Measurements from ENCODE around the gene APC2. TPM values are rescaled to one million over a fixed set of nuclear protein-coding genes. Genes with fewer than 3 reads are reported as not detected.
"Not testable (repeated sequence)": the region's sequence is repeated elsewhere in the genome, so short reads cannot be mapped to it uniquely, and the experiment has no call there.

The APC2 gene
- total RNA-seq, 1 donor from 2014 or later, result 0.26 TPM

DNA sequence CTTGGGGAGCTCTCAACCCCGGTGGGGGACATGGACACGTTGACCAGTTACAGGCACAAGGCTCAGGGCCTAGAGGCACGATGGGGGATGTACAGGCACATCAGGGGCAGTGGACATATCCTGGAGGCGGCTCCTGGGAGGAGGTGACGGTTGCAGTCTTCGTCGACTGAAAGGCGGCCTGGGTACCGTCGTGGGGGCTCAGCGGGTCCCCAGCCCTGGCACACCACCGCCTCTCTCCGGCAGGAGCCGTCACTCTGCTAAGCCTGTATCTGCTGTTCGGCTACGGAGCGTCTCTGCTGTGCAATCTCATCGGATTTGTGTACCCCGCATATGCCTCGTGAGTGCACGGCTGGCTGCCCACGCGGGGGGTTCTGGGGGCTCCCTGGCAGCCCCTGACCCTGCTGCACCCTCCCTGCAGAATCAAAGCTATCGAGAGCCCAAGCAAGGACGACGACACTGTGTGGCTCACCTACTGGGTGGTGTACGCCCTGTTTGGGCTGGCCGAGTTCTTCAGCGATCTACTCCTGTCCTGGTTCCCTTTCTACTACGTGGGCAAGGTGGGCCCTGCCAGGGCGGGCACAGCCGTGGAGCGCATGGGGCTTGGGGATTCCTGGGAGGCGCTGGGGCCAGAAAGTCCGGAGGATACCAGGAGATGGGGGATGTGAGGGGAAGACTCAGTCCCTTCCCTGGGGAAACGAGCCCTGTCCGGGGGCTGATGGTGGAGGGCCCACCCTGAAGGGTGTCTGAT lies 45.3 kb downstream of the APC2 start:
- no peak for DNase-seq (ENCODE audit: low read depth, low spot score)

DNA sequence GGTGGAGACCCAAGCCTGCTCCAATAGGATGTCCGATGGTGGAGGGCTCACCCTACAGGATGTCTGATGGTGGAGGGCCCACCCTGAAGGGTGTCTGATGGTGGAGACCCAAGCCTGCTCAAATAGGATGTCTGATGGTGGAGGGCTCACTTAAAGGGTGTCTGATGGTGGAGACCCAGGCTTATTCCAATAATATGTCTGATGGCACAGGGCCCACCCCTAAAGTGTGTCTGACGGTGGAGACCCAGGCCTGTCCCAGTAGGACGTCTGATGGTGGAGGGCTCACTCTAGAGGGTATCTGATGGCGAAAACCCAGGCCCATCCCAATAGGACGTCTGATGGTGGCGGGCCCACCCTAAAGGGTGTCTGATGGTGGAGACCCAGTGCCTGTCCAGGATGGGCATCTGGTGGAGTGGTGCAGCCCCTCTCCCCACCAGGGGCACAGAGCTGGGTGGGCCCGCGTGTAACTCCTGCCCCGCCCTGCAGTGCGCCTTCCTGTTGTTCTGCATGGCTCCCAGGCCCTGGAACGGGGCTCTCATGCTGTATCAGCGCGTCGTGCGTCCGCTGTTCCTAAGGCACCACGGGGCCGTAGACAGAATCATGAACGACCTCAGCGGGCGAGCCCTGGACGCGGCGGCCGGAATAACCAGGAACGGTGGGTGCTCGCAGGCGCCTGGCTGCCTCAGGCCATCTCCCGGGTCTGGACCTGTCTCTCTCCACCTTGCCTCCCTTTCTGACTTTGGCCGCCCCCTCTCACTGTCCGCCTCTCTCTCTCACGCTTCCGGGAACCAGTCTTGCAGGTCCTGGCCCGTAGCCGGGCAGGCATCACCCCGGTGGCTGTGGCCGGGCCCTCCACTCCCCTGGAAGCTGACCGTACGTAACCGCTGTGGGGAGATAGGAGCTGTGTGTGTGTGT lies 46.1 kb downstream of the APC2 start:
- DNase-seq (ENCODE audit: low read depth, low spot score), result no peak

DNA sequence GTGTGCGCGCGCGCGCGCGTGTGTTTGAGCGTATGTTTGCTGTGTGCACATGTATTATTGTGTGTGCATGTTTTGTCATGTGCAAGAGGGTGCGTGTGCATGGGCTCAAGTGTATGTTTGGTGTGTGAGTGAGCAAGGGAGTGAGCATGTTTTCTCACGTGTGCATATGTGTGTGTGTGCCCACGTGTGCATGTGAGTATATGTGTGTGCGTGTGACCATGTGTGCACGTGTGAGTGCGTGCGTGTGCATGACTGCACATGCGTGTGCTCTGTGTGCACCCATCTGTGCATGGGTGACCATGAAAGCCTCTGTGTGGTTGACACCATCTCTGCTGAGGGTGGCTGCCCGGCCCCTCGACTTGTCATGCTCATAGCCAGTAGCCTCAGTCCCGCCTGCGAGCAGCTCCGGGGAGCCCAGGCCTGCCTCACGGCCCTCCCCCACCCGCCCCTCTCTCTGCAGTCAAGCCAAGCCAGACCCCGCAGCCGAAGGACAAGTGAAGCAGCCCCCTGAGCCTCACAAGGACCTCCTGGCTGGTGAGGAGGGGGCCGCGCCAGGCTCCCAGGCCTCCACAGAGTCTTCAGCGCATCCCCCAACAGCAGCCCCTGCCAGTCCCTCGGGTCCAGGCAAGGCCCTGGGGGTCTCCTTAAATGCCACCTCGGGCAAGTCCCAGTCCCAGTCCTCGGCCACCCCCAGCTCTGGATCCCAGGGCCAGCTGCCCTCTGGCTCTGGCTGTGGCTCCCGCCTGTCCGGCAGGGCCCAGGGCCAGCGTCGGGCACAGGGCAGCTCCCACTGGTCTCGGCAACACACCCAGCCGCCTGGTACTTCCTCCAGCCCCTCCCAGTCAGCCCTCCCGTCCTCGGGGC lies 47.0 kb downstream of the APC2 start:
- DNase-seq (ENCODE audit: low read depth, low spot score), result no peak

DNA sequence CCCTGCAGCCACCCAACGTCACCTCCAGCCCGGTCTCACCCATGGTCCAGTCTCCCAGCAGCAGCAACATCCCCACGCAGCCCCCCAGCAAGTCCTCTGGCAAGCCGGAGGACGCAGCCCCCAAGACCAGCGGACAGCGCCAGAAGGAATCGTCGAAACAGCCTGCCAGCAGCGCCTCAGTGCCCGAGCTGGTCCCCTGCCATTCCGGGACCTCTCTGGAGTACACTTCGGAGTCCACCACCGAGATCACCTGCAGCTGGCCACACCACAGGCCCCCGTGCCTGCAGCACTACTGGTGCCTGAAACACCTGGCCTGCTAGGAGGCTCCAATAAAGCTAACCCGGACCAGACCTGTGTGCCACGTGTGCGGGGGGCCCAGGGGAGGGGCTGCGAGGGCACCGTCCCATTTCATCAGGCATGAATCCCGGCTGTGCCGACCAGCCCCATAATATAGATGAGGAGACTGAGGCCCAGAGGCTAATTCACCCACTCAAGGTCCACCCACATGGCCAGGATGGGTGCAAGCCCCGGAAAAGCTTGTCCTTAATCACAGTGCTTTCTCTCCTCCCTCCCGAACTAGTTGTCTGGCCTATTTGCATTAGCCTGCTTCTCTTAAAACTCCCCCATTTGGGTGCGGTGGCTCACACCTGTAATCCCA lies 47.8 kb downstream of the APC2 start:
- DNase-seq (ENCODE audit: low read depth, low spot score), result no peak

DNA sequence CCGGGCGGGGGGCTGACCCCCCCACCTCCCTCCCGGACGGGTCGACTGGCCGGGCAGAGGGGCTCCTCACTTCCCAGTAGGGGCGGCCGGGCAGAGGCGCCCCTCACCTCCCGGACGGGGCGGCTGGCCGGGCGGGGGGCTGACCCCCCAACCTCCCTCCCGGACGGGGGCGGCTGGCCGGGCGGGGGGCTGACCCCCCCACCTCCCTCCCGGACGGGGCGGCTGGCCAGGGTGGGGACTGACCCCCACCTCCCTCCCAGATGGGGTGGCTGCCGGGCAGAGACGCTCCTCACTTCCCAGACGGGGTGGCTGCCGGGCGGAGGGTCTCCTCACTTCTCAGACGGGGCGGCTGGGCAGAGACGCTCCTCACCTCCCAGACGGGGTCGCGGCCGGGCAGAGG lies 49.3 kb downstream of the APC2 start:
- DNase-seq (ENCODE audit: low read depth, low spot score), result not testable (repeated sequence)

DNA sequence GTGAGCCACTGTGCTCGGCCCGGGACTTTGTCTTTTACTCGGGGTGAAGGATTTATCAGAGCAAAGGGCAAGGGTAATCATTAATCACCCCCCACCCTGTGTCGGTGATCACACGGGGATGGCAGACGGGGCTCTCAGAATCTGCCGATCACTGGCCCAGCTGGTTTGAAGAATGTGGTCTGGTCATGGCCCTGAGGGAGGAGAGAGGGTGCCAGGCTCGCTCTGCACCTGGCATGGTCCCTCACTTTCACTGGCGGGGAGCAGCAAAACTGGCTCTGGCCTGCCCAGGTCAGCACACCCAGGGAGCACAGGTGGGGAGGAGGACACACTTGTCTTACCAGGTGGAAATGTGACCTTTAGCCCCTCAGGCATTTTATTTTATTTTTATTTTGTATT lies 51.3 kb downstream of the APC2 start:
- DNase-seq (ENCODE audit: low read depth, low spot score), result no peak

DNA sequence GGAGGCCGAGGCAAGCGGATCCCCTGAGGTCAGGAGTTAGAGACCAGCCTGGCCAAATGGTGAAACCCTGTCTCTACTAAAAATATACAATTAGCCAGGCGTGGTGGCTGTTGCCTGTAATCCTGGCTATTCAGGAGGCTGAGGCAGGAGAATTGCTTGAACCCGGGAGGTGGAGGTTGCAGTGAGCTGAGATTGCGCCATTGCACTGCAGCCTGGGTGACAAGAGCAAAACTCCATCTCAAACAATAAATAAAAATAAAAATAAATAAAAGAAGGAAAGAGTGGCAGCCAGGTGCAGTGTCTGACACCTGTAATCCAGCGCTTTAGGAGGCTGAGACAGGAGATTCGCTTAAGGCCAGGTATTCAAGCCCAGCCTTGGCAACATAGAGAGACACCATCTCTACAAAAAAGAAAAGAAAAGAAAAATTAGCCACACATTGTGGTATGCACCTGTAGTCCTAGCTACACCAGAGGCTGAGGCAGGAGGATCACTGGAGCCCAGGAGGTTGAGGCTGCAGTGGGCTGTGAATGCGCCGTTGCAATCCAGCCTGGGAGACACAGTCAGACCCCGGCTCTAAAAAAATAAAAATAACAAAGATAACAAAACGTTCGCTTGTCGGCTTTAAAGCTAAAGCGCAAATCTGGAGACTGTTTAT lies 52.6 kb downstream of the APC2 start:
- no peak for DNase-seq (ENCODE audit: low read depth, low spot score)

DNA sequence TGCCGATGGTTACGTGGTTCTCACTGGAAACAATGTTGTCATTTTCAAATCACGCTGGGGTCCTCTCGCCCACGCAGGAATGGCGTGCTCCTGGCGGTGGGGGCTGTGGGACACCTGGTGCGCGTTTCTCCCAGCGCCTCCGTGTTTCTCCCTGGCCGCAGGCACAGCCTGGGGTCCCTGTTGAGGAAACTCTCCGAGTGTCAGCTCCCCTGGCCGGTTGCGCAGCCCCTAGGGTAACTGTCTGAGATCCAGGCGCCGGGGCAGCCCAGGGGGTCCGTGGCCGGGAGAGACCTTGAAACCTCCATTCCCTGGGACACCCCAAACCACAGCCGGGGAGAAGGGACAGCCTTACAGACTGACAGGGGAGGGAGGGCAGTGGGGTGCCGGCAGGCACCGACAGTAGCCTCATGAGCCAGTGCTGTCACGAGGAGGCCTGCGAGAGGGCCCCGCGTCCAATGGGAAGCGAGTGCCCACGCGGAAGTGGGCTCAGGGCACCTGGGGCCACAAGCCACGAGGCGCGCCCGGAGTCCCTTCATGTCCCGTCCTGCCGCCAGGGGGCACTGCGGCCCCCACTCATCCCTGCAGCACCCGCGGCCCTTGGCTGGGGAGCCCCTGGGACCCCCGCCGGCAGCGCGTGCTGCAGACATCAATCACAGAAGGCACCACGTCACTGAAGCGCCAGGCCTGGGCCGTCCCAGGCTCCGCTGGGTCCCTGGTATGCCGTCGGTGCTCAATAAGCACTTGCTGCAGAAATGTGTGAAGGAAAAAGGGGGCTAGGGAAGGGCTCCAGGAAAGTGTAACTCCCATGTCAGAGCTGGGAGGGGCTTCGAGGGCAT lies 53.4 kb downstream of the APC2 start:
- DNase-seq (ENCODE audit: low read depth, low spot score), result no peak

DNA sequence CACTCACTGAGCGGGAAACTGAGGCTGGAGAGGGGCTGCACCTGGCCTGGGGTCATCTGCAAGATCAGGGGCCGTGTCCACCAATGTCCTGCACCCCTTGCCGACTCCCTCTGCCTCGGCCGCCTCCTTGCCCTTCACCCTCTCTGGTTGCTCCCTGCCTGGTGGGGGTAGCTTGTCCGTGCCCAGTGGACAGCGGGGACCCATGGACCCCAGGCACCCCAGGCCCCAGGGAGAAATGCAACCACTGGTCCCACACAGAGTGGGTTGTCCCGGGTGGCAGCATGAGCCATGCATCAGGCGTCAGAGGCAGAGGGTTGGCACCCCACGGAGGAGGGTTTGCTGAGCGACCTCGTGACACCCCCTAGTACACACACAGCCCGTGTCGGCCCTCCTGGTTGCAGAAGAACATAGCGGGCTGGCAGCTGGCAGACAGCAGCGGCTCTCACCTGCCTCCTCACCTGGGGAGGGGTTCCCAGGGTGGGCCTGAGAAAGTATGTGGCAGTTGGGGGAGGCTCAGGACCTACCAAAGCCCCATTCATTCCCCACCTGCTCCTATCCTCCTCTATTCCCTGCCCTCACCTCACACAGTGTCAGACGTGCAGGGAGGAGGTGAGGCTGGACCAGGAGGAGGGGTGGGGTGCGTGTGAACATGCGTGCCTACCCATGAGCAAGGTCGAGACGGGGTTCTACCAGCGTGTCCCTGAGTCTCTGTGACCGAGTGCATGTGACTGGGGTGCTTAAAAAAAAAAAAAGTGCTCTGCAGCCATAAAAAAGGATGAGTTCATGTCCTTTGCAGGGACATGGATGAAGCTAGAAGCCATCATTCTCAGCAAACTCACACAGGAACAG lies 54.2 kb downstream of the APC2 start:
- no peak for DNase-seq (ENCODE audit: low read depth, low spot score)

DNA sequence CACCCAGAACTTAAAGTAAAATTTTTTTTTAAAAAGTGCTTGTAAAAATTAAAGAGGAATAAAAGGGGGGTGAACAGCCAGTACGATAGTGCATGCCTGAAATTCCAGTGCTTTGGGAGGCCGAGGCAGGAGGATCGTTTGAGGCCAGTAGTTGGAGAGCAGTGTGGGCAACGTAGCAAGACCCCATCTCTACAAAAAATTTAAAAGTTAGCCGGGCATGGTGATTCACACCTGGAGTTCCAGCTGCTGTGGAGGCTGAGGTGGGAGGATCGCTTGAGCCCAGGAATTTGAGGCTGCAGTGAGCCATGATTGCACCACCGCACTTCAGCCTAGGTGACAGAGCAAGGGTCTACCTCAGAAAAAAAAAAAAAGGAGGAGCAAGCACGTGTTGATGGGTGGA lies 55.1 kb downstream of the APC2 start:
- DNase-seq (ENCODE audit: low read depth, low spot score), result no peak

DNA sequence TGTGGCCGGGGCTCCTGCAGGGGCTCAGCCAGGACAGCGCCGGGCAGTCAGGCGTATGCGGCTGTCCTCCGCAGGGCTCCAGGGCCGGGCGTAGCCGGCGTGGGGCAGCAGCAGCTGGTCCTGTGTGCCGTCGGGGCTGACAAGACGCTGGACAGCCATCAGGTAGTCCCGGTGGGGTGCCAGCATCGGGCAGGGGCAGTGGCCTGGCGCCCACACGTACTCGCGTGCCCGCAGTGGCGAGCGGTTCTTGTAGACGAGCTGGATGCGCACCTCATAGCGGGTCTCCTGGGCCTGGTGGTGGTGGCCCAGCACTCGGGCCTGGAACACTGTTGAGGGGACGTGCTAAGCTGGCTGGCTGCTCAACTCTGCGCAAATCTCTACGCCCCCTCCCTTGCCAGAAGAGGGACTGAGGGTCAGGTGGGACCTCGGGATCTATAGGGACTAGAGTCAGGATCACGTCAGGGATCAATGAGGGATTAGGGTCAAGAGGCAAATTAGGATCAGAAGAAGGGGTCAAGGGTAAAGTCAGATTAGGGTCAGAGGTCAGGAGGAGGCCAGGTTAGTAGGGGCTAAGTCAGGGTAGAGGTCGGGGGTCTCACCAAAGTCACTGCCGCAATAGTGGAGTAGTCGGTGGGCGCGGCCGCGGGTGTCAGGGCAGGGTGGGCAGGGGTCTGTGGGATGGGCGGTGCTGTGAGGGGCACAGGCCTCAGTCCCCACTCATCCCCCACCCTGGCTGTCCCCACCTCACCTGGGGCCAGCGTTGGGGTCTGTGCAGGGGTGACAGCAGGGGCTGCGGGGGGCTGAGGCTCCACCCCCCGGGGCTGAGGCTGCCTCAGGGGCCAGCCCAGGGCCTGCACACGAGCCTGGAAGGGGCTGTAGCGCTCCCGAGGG lies 56.3 kb downstream of the APC2 start:
- DNase-seq (ENCODE audit: low read depth, low spot score), result no peak

DNA sequence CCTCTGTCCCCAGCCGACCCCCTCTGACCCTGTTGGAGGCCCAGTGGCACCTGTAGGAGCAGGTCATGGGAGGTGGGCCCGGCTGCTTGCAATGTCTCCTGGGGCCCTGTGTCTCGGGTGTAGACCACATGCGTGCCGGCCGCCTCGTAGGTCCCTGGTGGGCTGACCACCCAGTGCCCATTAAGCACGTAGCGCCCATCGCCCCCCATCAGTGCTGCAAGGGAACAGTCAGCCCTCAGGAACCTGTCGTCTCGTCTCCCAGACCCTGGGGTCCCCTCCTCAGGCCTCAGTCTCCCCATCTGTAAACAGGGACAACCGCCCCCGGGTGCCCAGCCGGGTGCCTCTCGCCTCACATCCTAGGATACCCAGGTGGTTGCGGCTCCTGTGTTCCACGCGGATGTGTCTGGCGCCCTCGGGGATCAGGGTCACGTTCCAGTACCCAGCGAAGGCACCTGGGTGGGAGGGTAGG lies 57.3 kb downstream of the APC2 start:
- DNase-seq (ENCODE audit: low read depth, low spot score), result no peak

DNA sequence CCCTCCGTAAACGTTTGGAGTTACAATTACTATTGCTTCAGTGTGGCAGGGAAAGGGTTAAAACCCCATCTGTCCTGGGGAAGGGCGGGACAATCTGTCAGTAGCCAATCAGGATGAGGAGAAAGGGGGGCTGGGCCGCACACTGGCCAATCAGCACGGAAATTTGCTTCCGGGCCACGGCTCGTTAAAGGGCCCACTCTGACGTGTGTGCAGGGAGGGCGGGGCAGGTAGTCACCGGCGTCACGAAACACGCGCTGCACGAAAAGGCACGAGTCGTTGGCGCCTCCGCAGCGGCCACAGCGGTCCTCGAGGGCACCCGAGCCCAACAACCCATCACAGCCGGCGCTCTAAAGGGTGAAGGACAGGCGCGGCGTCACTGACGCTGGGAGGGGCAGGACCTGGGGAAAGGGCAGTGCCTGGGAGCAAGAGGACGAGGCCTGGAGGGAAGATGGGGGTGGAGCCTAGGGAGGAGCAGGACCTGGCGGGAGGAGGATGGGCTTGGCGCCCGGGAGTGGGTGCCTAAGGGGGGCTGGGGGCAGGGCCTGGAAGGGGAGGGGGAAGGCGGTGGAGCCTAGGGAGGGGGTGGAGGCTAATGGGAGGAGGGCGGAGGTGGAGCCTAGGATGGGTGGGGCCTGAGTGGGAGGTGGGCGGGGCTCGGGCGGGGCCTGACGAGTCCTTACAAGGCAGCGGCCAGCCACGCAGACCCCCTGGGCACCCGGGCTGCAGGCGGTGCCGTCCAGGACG lies 58.0 kb downstream of the APC2 start:
- peak; percentile 69 for DNase-seq (ENCODE audit: low read depth, low spot score)

DNA sequence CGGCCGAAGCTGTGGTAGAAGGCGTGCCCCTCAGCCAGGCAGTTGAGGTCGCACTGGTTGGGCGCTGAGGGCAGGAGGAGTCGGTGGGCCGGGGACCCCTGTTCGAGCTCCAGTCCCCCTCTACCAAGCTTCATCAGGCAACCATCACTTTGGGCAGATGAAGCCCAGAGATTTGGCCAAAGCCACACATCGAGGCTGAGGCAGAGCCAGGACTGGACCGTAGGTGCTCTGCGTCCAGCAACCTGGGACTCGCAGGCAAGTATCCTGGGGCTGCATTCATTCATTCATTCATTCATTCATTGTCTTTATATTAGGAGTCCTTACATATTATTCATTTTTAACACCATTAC lies 58.6 kb downstream of the APC2 start:
- DNase-seq (ENCODE audit: low read depth, low spot score), result no peak

DNA sequence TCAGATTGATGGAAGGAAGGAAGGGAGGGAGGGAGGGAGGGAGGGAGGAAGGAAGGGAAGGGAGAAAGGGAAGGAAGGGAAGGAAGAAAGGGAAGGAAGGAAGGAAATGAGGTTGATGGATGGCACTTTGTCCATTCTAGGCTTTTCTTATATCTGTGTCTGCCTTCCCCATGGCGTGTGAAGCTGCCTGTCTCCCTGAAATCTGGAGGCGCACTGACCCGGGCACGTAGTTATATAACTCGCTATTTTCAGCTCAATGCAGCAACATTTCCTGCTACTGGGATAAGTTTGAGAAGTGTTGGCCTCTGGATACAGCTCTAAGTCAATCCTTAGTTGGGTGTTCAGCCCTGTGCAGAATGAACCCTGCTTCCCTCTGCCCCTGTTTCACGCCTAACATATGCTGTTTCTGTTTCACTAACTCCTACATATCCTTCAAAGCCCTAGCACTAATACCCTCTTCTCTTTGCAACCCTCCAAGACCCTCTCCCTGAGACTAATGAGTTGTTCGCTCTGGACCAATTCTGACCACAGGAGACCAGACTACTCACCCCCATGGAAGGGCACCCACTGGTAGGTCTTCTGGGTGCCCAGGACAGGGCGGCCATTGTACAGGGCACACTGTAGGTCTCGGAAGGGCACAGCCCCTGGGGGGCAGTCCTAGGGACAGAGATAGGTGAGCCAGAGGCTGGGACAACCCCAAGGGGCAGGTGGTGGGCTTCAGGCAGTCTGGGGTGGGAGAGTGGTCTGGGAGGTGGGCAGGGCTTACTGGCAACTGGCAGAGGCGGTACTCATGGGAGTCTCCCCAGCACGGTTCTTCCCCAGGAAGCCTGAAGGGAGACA lies 59.9 kb downstream of the APC2 start:
- no peak for DNase-seq (ENCODE audit: low read depth, low spot score)

DNA sequence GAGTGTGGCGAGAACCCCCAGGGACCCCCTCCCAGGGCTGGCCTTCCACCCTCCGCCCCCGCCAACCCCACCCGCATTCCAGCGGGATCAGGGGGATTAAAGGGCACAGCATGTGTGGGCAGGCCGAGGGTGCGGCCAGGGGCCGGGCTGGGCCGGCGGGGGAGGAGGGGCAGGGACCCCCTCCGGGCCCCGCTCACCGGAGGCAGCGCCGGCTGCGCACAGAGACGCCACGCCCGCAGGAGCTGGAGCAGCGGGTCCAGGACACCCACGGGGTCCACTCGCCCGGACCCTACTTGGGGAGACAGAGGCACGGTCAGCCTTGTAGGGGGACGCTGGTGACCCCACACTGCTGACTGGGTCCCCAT lies 60.5 kb downstream of the APC2 start:
- DNase-seq (ENCODE audit: low read depth, low spot score), result no peak

All from pulmonary artery endothelial cell (primary cell).